T-cell (primary cell): ENCODE data around the gene MZB1. TPM values are rescaled to one million over a fixed set of nuclear protein-coding genes. Genes with fewer than 3 reads are reported as not detected.

Source experiments
- ATAC-seq, 4 experiments: fragments of 200-7000 bp in 3 of 4; fragments of 150-1000 bp in 1 of 4; cut with Tn5 transposase; replicated peaks in 1 of 4; 1 replicate in 3 of 4; 2 replicates in 1 of 4; pipeline ENCODE4 v1.10.0; 2021; ENCODE audit warnings: moderate library complexity in 3 of 4, mild to moderate bottlenecking in 2 of 4, moderate number of reproducible peaks in 1 of 4
- CTCF ChIA-PET, 2 donors: fragments of 300-600 bp; sonication (Branson Sonifier 250); formaldehyde crosslinking; loops; one replicate each; lab custom pipeline; 2022; ENCODE audit warnings: antibody characterized with exemption in 2 of 2; lab: Charles Lee
- POLR2A ChIA-PET, 2 donors: fragments of 300-600 bp; sonication (Branson Sonifier 250); formaldehyde crosslinking; loops; one replicate each; lab custom pipeline; 2022; ENCODE audit warnings: antibody characterized with exemption in 2 of 2; lab: Charles Lee
- DNase-seq, 35 experiments: peaks; one replicate each; pipeline versions ENCODE4 v3.0.0 to v3.0.0-alpha.2; 2013 to 2023
- H3K27ac ChIP-seq: one replicate; pipeline ENCODE4 v1.5.1; 2013; ENCODE audit warnings: low read length
- H3K27me3 ChIP-seq, 2 experiments: replicated peaks in 1 of 2; 1 replicate in 1 of 2; 2 replicates in 1 of 2; pipeline versions ENCODE4 v1.6.1 to v1.7.0; 2013; ENCODE audit warnings: low read length in 1 of 2, mixed read lengths in 1 of 2; ENCODE audit not compliant: control insufficient read depth in 2 of 2, insufficient read depth in 2 of 2; ENCODE audit errors: extremely low read depth in 1 of 2
- H3K36me3 ChIP-seq, 2 donors: 1 replicate in 1 of 2; 2 replicates in 1 of 2; pipeline versions ENCODE4 v1.6.1 to v1.7.0; 2013; ENCODE audit warnings: low read length in 1 of 2; ENCODE audit not compliant: control insufficient read depth in 2 of 2, insufficient read depth in 1 of 2; ENCODE audit errors: extremely low read depth in 1 of 2
- H3K4me1 ChIP-seq, 2 experiments: 1 replicate in 1 of 2; 2 replicates in 1 of 2; pipeline versions ENCODE4 v1.6.1 to v1.7.0; 2013; ENCODE audit warnings: low read length in 2 of 2, mixed read lengths in 1 of 2; ENCODE audit not compliant: insufficient read depth in 2 of 2, control insufficient read depth in 1 of 2; ENCODE audit errors: extremely low read depth in 1 of 2
- H3K4me3 ChIP-seq, 2 donors: 1 replicate in 1 of 2; 2 replicates in 1 of 2; pipeline versions ENCODE4 v1.5.1 to v1.7.0; 2013; ENCODE audit warnings: mild to moderate bottlenecking in 2 of 2, low read length in 1 of 2, moderate library complexity in 1 of 2; ENCODE audit not compliant: control insufficient read depth in 1 of 2; ENCODE audit errors: extremely low read depth in 1 of 2
- H3K9me3 ChIP-seq: 2 replicates; pipeline ENCODE4 v1.7.0; 2013
- H3K27ac Mint-ChIP-seq, 2 donors: one replicate each; pipeline ENCODE4 v1.8.0; 2020 to 2021; ENCODE audit warnings: mild to moderate bottlenecking in 2 of 2, mixed read lengths in 2 of 2
- H3K27me3 Mint-ChIP-seq, 2 donors: one replicate each; pipeline ENCODE4 v1.8.0; 2021 to 2022; ENCODE audit warnings: mixed read lengths in 2 of 2
- H3K36me3 Mint-ChIP-seq: one replicate; pipeline ENCODE4 v1.8.0; 2021; ENCODE audit warnings: mixed read lengths
- H3K4me1 Mint-ChIP-seq, 3 donors: one replicate each; pipeline ENCODE4 v1.8.0; 2020 to 2022; ENCODE audit warnings: mixed read lengths in 3 of 3, mild to moderate bottlenecking in 1 of 3
- H3K4me3 Mint-ChIP-seq, 3 donors: one replicate each; pipeline ENCODE4 v1.8.0; 2020 to 2022; ENCODE audit warnings: mild to moderate bottlenecking in 3 of 3, mixed read lengths in 3 of 3, moderate library complexity in 3 of 3
- H3K9me3 Mint-ChIP-seq, 3 donors: one replicate each; pipeline ENCODE4 v1.8.0; 2020 to 2022; ENCODE audit warnings: mixed read lengths in 3 of 3
- WGBS: methylation state at CpG from one replicate; pipeline ENCODE4 v1.1.5; 2013; ENCODE audit warnings: missing lambda C conversion rate; ENCODE audit not compliant: insufficient coverage; 5-methylcytosine and 5-hydroxymethylcytosine counted together
- total RNA-seq, 35 experiments: library from RNA in 6 of 35; stranded (reverse) in 6 of 35; fragments of 120-200 nt in 1 of 35; gene quantifications; one replicate each; pipeline versions ENCODE4 v1.2.1 to v1.2.4 and lab custom pipeline; 2013 to 2026

Gene MZB1
- total RNA-seq (1 to 10 TPM; 2.2 to 6.5 (median 5.0) TPM), total RNA-seq (lab: John Stamatoyannopoulos, UW) (0.35 to 3.7 (median 0.95) reads per million in 29 experiments)
- 2.7 TPM for total RNA-seq (2013)

- Mint-ChIP-seq H3K4me3 (peak within 1 kb of the TSS in 2 of 3 donors; percentile 43 to 89), H3K27me3 (no peaks in the 10 kb centered on the region), H3K4me1 (peaks cover 39 to 60% (median 59%) of the 10 kb centered on the region in 3 donors), H3K27ac (peak within 1 kb of the TSS; percentile 79 to 84), H3K9me3 (no peaks in the 10 kb centered on the region), H3K36me3 (no peaks in the 10 kb centered on the region)
- 10% methylated on average over 6 of the region's 11 CpGs for WGBS
- ATAC-seq (peak in 3 of 4 experiments; percentile 7 to 30 (median 27)), DNase-seq (peak in 34 of 35 experiments; percentile 22 to 80 (median 59))
- H3K9me3 ChIP-seq, result no peaks in the 10 kb centered on the region
- H3K4me1 ChIP-seq, result peaks cover 2 to 73% of the 10 kb centered on the region in 2 experiments
- ChIA-PET POLR2A (no interaction called here), CTCF (no interaction called here)
- peak within 1 kb of the TSS; percentile 77 for H3K27ac ChIP-seq
- H3K27me3 ChIP-seq, result peaks cover 0 to 9% of the 10 kb centered on the region in 2 experiments
- H3K4me3 ChIP-seq, result no peak within 1 kb of the TSS
- no peaks in the 10 kb centered on the region for H3K36me3 ChIP-seq
These were observed at the start of gene MZB1 for GRCh38 chr5:139389701-139390638. Gene MZB1, minus strand, starts transcription at chr5:139389913. Its CDS starts 57 bp downstream, at chr5:139389856.

GRCh38 chr5:139439013-139439903 lies 49.5 kb upstream of the MZB1 start, which contains the start of gene DNAJC18:
Gene DNAJC18, minus strand, starts transcription at chr5:139439525. Its CDS starts 80 bp downstream, at chr5:139439445.
- H3K4me1 ChIP-seq, result peaks cover 22 to 27% of the 10 kb centered on the region in 2 experiments
- H3K4me3 ChIP-seq, result peak within 1 kb of the TSS; percentile 83 to 90
- WGBS, result 4% methylated on average over 49 of the region's 49 CpGs
- peak within 1 kb of the TSS; percentile 99 for H3K27ac ChIP-seq
- H3K36me3 ChIP-seq, result peaks cover 0 to 5% of the 10 kb centered on the region in 2 donors
- H3K9me3 ChIP-seq, result no peaks in the 10 kb centered on the region
- H3K27ac Mint-ChIP-seq, result peak within 1 kb of the TSS; percentile 99 to 100
- CTCF ChIA-PET, result interaction anchor here (0.6 to 2.2 kb wide), 13 partner anchors 9 to 244 kb away, joined by 3 to 16 read pairs (median 5); partner anchors contain the start of genes CXXC5 (in 1 of the 2), SMIM33 (in 1 of the 2) and STING1 (in 1 of the 2)
- no peaks in the 10 kb centered on the region for H3K9me3 Mint-ChIP-seq
- no peaks in the 10 kb centered on the region for H3K27me3 Mint-ChIP-seq
- H3K4me1 Mint-ChIP-seq, result peaks cover 44 to 56% (median 46%) of the 10 kb centered on the region in 3 donors
- ATAC-seq (peak; percentile 89 to 93 (median 92)), DNase-seq (peak; percentile 77 to 92 (median 87))
- peak within 1 kb of the TSS; percentile 86 to 99 (median 98) for H3K4me3 Mint-ChIP-seq
- peaks cover 0 to 2% of the 10 kb centered on the region in 2 experiments for H3K27me3 ChIP-seq
- POLR2A ChIA-PET, result interaction anchor here (0.6 to 1.8 kb wide), 6 partner anchors 9 to 97 kb away, joined by 3 to 9 read pairs (median 3); partner anchors contain the start of genes SMIM33 (in 1 of the 2), SPATA24 (in 1 of the 2) and STING1 (in 1 of the 2)
- H3K36me3 Mint-ChIP-seq, result peaks cover 9% of the 10 kb centered on the region

GRCh38 chr5:139438707-139439012 lies 48.9 kb upstream of the MZB1 start:
- WGBS, result 52% methylated on average over 8 of the region's 8 CpGs
- Mint-ChIP-seq H3K4me3 (peak overlapping the region; percentile 86 to 99 (median 98)), H3K36me3 (peaks cover 9% of the 10 kb centered on the region), H3K4me1 (peaks cover 38 to 50% (median 40%) of the 10 kb centered on the region in 3 donors), H3K27me3 (no peaks in the 10 kb centered on the region), H3K27ac (peak overlapping the region; percentile 60 to 99), H3K9me3 (no peaks in the 10 kb centered on the region)
- ATAC-seq (no peak), DNase-seq (no peak)
- Histone ChIP-seq H3K27ac (peak overlapping the region; percentile 45), H3K4me1 (peaks cover 16 to 21% of the 10 kb centered on the region in 2 experiments), H3K36me3 (peaks cover 3 to 8% of the 10 kb centered on the region in 2 donors), H3K4me3 (peak overlapping the region; percentile 25 to 83), H3K27me3 (peaks cover 0 to 2% of the 10 kb centered on the region in 2 experiments), H3K9me3 (no peaks in the 10 kb centered on the region)
- ChIA-PET POLR2A (interaction anchor here in 1 of 2 donors (1.8 kb wide), 1 partner anchor 43 kb away, joined by 9 read pairs; the partner anchor contains the start of gene STING1), CTCF (interaction anchor here (0.6 to 2.2 kb wide), 12 partner anchors 9 to 722 kb away, joined by 3 to 16 read pairs (median 5); partner anchors contain the start of genes SMIM33 (in 1 of the 2) and STING1 (in 1 of the 2))

- Mint-ChIP-seq H3K4me1 (peaks cover 29 to 34% (median 32%) of the 10 kb centered on the region in 3 donors), H3K9me3 (no peaks in the 10 kb centered on the region), H3K36me3 (peaks cover 9% of the 10 kb centered on the region), H3K27me3 (no peaks in the 10 kb centered on the region), H3K27ac (no peak overlapping the region), H3K4me3 (no peak overlapping the region)
- H3K4me3 ChIP-seq, result no peak overlapping the region
- WGBS, result no CpG with 5 or more reads among the region's 3 CpGs
- CTCF ChIA-PET, result interaction anchor here (0.6 to 0.9 kb wide), 2 partner anchors 86 to 1886 kb away, joined by 3 to 5 read pairs; no protein-coding TSS in a partner anchor
- no peaks in the 10 kb centered on the region for H3K27me3 ChIP-seq
- no peaks in the 10 kb centered on the region for H3K9me3 ChIP-seq
- H3K4me1 ChIP-seq, result peaks cover 7 to 14% of the 10 kb centered on the region in 2 experiments
- ATAC-seq (no peak), DNase-seq (no peak)
- POLR2A ChIA-PET, result no interaction called here
- H3K27ac ChIP-seq, result no peak overlapping the region
- peaks cover 9 to 12% of the 10 kb centered on the region in 2 donors for H3K36me3 ChIP-seq
These were observed 46.0 kb upstream of the MZB1 start for GRCh38 chr5:139435676-139436075.

- WGBS, result no CpG with 5 or more reads among the region's 1 CpG
- H3K36me3 ChIP-seq, result peaks cover 7 to 9% of the 10 kb centered on the region in 2 donors
- ATAC-seq (no peak), DNase-seq (no peak)
- no peaks in the 10 kb centered on the region for H3K9me3 Mint-ChIP-seq
- POLR2A ChIA-PET, result no interaction called here
- H3K27me3 Mint-ChIP-seq, result no peaks in the 10 kb centered on the region
- no peaks in the 10 kb centered on the region for H3K9me3 ChIP-seq
- H3K4me1 Mint-ChIP-seq, result peaks cover 10 to 16% (median 12%) of the 10 kb centered on the region in 3 donors
- peaks cover 0 to 8% of the 10 kb centered on the region in 2 experiments for H3K4me1 ChIP-seq
- H3K4me3 ChIP-seq, result no peak overlapping the region
- H3K27ac ChIP-seq, result no peak overlapping the region
- CTCF ChIA-PET, result no interaction called here
- H3K36me3 Mint-ChIP-seq, result peaks cover 4% of the 10 kb centered on the region
- no peak overlapping the region for H3K4me3 Mint-ChIP-seq
- H3K27ac Mint-ChIP-seq, result no peak overlapping the region
- no peaks in the 10 kb centered on the region for H3K27me3 ChIP-seq
These were observed 42.0 kb upstream of the MZB1 start for GRCh38 chr5:139431706-139432105.
